Measurements from ENCODE around the gene LMO2.

Gene LMO2

DNA sequence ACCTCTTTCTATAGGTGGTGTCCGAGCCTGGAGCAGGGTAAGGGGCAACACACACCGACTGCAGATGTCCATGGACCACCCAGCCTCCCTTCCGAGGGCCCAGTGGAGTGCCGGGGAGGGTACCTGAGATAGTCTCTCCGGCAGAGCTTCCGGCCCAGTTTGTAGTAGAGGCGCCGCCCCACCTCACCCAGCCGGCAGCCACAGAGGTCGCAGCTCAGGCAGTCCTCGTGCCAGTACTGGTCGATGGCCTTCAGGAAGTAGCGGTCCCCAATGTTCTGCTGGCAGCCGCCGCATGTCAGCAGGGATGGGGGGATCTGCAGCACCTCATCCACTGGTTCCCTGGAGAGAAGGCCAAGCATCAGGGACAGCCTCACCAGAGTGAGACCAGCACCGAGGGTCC, 27.4 kb downstream of the LMO2 start:
- no peak for DNase-seq (ENCODE audit: low read depth)
- no peak overlapping the region for H3K4me3 ChIP-seq (ENCODE audit: low read depth, low read length)
- TF ChIP-seq, protein P1, sequence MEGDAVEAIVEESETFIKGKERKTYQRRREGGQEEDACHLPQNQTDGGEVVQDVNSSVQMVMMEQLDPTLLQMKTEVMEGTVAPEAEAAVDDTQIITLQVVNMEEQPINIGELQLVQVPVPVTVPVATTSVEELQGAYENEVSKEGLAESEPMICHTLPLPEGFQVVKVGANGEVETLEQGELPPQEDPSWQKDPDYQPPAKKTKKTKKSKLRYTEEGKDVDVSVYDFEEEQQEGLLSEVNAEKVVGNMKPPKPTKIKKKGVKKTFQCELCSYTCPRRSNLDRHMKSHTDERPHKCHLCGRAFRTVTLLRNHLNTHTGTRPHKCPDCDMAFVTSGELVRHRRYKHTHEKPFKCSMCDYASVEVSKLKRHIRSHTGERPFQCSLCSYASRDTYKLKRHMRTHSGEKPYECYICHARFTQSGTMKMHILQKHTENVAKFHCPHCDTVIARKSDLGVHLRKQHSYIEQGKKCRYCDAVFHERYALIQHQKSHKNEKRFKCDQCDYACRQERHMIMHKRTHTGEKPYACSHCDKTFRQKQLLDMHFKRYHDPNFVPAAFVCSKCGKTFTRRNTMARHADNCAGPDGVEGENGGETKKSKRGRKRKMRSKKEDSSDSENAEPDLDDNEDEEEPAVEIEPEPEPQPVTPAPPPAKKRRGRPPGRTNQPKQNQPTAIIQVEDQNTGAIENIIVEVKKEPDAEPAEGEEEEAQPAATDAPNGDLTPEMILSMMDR (IDR thresholded peaks at IDR 0.05; ENCODE audit: control insufficient read depth, extremely low read depth, insufficient read depth): no peak

DNA sequence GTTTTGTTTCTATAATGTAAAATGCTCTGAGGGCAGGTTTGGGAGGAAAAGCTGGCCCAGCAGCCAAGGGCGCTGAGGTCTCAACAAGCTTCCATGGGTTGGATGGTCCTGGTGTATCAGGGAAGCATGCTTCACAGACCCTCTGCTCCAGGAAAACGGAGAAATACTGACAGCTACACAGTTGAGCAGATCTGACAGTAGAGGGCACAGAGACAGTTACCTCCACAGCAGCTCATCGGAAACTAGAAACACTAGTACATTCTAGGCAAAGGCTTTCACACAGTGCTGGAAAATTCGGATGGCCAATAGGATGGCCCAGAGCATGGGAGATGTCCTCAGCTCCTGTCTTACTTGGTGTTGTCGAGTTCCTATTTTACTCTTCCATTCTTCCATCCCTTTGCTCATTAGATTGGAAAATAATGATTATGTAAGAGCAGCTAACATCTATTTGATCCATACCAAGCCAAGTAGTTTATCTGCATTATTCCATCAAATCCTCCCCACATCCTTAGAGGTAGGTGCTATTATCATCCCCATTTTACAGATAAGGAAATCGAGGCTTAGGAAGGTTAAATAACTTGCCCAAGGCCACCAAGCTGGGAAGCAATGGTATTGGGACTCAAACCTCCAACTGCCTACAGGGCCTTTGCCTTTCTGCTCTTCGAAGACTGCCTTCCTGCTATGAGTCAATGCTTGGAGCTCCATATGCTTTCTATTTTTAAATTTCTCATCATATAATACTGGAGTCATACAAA, 28.3 kb downstream of the LMO2 start:
- no peak for DNase-seq (ENCODE audit: low read depth)
- H3K4me3 ChIP-seq (ENCODE audit: low read depth, low read length): no peak overlapping the region
- TF ChIP-seq, protein P1 (IDR thresholded peaks at IDR 0.05; ENCODE audit: control insufficient read depth, extremely low read depth, insufficient read depth): 0 out of 2 replicates have a peak, but pooled peaks have one; percentile 6

DNA sequence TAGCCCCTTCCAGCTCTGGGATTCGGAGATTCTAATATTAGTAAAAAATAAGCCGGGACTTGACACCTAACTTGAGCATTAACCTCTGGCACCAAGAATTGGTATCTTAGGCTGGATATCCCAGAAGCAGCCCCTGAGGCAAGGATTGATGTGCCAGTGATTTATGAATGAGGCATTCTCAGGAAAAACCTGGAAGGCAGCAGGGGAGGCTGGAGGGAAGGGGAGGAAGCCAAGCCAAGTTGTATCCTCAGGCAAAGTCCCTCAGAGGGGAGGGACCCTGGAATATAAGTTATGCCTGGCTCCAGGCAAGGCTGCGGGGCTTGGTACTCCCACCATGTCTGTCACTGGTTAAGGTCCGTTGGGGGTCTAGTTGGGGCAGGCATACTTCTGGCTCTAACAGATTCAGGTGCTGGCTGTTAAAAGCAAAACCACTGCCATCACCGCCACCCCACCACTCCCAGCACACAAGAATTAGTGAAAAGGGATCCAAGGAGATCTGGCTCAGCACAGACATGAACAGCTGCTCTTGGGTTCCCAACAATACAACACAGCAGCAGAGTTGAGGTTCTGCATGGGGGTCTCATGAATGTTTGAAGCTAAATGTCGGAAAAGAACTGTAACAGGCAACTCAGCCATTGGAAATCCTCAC, 29.8 kb downstream of the LMO2 start:
- TF ChIP-seq, protein P1 (IDR thresholded peaks at IDR 0.05; ENCODE audit: control insufficient read depth, extremely low read depth, insufficient read depth): no peak
- H3K4me3 ChIP-seq (ENCODE audit: low read depth, low read length): no peak overlapping the region
- no peak for DNase-seq (ENCODE audit: low read depth)

DNA sequence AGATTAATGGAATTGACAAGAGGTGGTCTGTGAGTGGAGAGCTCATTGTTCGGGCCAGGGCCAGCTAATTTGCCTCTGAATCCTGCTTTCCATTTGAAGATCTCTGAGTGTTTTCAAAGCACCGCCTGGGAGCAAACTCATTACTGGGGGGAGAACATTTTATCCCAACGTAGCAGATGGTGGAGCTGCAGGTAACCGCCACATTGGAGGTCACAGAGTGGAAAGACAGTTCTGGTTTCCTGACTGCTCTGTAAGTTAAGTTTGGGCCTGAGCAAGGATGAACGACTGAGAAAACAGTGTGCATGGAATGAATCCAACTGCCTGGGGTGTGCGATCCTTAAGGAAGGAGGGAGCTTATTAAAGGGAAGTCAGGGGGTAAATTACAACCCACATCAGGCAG, 30.5 kb downstream of the LMO2 start:
- H3K4me3 ChIP-seq (ENCODE audit: low read depth, low read length): no peak overlapping the region
- TF ChIP-seq, protein P1 (IDR thresholded peaks at IDR 0.05; ENCODE audit: control insufficient read depth, extremely low read depth, insufficient read depth): no peak
- DNase-seq (ENCODE audit: low read depth): no peak

GRCh38 chr11:33860926-33861325, 30.9 kb downstream of the LMO2 start:
- DNase-seq (ENCODE audit: low read depth): no peak
- TF ChIP-seq, protein P1 (IDR thresholded peaks at IDR 0.05; ENCODE audit: control insufficient read depth, extremely low read depth, insufficient read depth): no peak
- no peak overlapping the region for H3K4me3 ChIP-seq (ENCODE audit: low read depth, low read length)

- H3K4me3 ChIP-seq (ENCODE audit: low read depth, low read length): no peak overlapping the region
- TF ChIP-seq, protein P1 (IDR thresholded peaks at IDR 0.05; ENCODE audit: control insufficient read depth, extremely low read depth, insufficient read depth): no peak
- no peak for DNase-seq (ENCODE audit: low read depth)
Observed at GRCh38 chr11:33859306-33859705, 32.6 kb downstream of the LMO2 start.

All from LNCaP clone FGC (cell line).